DOHH2 (cell line): ENCODE measurements around the gene DENND1A.

Experiments
- EZH2phosphoT487 ChIP-seq: fragments of 200-600 bp; sonication (generic); IDR thresholded peaks from 2 replicates; pipeline ENCODE4 v1.6.1; 2017; ENCODE audit warnings: borderline replicate concordance, mild to moderate bottlenecking, antibody characterized with exemption, low read length, moderate library complexity, mixed read lengths
- TF ChIP-seq, protein P1 (sequence below): fragments of 200-600 bp; sonication (generic); IDR thresholded peaks from one replicate; pipeline ENCODE4 v1.5.1; 2014; ENCODE audit warnings: antibody characterized with exemption, mild to moderate bottlenecking, low read depth, low read length; ENCODE audit not compliant: poor library complexity, severe bottlenecking

DNA sequence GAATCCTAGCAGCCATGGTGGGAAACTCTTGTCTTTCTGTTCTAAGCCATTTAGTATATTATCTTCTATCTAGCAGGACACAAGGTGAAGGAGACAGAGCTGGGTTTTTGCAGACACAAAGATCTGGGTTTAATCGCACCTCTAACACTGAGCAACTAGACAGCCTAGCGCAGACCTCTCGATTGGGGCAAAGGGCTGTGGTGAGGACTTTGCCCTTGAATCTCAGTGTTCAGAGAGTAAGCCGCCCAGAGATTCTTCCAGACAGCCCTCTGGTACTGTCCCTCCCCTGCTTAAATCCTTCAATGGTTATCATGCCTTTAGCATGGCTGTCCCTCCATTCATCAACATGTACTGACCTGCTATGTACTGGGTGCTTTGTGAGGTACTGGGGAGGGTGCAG lies 445.8 kb downstream of the DENND1A start:
- TF ChIP-seq, protein P1, sequence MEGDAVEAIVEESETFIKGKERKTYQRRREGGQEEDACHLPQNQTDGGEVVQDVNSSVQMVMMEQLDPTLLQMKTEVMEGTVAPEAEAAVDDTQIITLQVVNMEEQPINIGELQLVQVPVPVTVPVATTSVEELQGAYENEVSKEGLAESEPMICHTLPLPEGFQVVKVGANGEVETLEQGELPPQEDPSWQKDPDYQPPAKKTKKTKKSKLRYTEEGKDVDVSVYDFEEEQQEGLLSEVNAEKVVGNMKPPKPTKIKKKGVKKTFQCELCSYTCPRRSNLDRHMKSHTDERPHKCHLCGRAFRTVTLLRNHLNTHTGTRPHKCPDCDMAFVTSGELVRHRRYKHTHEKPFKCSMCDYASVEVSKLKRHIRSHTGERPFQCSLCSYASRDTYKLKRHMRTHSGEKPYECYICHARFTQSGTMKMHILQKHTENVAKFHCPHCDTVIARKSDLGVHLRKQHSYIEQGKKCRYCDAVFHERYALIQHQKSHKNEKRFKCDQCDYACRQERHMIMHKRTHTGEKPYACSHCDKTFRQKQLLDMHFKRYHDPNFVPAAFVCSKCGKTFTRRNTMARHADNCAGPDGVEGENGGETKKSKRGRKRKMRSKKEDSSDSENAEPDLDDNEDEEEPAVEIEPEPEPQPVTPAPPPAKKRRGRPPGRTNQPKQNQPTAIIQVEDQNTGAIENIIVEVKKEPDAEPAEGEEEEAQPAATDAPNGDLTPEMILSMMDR = no peak
- TF ChIP-seq EZH2phosphoT487 = no peak
